Peyer's patch (tissue), 4 donors: ENCODE measurements around the gene HMG20B. TPM values are rescaled to one million over a fixed set of nuclear protein-coding genes. Genes with fewer than 3 reads are reported as not detected.

ENCODE experiments used
- DNase-seq, 3 donors: peaks; one replicate each; pipeline ENCODE4 v3.0.0-alpha.2; 2017 to 2019
- H3K27ac ChIP-seq, 4 donors: fragments of 200-600 bp; sonication (generic); one replicate each; pipeline ENCODE4 v1.5.1; 2016 to 2019
- H3K27me3 ChIP-seq, 2 donors: fragments of 200-600 bp; sonication (generic); one replicate each; pipeline ENCODE4 v1.5.1; 2019
- H3K36me3 ChIP-seq, 3 donors: fragments of 200-600 bp; sonication (generic); one replicate each; pipeline ENCODE4 v1.5.1; 2016 to 2019
- H3K4me1 ChIP-seq, 4 donors: fragments of 200-600 bp; sonication (generic); one replicate each; pipeline ENCODE4 v1.5.1; 2016 to 2019
- H3K4me3 ChIP-seq, 4 donors: fragments of 200-600 bp; sonication (generic); 1 replicate in 3 of 4; 2 replicates in 1 of 4; pipeline ENCODE4 v1.5.1; 2016 to 2019; ENCODE audit warnings: mild to moderate bottlenecking in 1 of 4
- H3K9me3 ChIP-seq, 4 donors: fragments of 200-600 bp; sonication (generic); one replicate each; pipeline ENCODE4 v1.5.1; 2016 to 2019; ENCODE audit warnings: mild to moderate bottlenecking in 1 of 4
- POLR2A ChIP-seq, 2 donors: fragments of 450-650 bp; IDR thresholded peaks; one replicate each; pipeline ENCODE4 v1.5.1; 2017; ENCODE audit warnings: antibody characterized with exemption in 2 of 2, mild to moderate bottlenecking in 2 of 2, moderate library complexity in 2 of 2
- total RNA-seq, 4 donors: library from RNA; depleted of rRNA; stranded (reverse); fragments of >200 nt; gene quantifications; one replicate each; pipeline ENCODE4 v1.1.0, GENCODE V29; 2016
- TF ChIP-seq, protein P1 (sequence below), 6 experiments: fragments of 450-650 bp in 4 of 6; fragments of 200-600 bp in 2 of 6; sonication (generic) in 1 of 6; IDR thresholded peaks; one replicate each; pipeline ENCODE4 v1.5.1; 2017 to 2019; ENCODE audit warnings: antibody characterized with exemption in 6 of 6, mild to moderate bottlenecking in 3 of 6, moderate library complexity in 1 of 6

The HMG20B gene
- total RNA-seq, 4 donors from 2014 or later, result 70.4 to 236 (median 117) TPM

DNA sequence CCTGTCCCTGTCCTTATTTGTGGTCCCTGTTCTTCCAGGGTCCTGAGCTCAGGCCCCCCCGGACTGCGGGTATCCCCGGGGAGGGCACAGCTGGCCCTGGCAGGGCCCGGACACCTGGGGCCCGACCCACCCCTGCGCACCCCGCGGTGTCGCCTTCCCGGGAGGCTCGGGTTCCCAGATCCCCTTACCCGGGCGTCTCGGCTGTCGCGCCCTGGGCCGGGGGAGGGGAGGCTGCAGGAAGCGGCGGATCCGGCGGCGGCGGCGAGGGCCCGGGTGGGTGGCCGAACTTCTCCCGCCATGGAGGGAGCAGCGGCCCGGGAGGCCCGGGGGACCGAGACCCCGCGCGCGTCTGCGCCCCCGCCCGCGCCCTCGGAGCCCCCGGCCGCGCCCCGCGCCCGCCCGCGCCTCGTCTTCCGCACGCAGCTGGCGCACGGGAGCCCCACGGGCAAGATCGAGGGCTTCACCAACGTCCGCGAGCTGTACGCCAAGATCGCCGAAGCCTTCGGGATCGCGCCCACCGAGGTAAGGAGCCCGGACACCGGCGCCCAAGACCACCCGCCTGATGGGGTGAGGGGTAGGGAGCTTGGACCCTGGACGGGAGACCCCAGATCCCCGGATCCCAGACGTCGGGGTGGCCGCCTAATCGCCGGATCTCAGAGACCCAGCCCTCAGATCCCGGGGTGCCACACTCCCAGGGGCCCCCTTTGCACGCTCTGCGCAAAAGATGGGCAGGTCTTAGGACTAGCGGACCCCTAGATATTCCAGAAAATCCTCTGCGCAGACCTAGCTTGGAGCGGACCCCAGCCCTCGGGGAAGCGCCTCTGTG lies 12.8 kb downstream of the HMG20B start, which contains the start of gene GIPC3:
Gene GIPC3, plus strand, starts transcription at position 178 of the 826 bp plus-strand sequence. Its CDS starts 120 bp downstream, at position 298.
- H3K27ac ChIP-seq, result peak within 1 kb of the TSS in 3 of 4 donors; percentile 19 to 50 (median 27)
- peak within 1 kb of the TSS; percentile 12 to 55 (median 46) for H3K4me3 ChIP-seq
- no peaks in the 10 kb centered on the region for H3K27me3 ChIP-seq
- no peak for DNase-seq
- no peaks in the 10 kb centered on the region for H3K36me3 ChIP-seq
- H3K9me3 ChIP-seq, result no peaks in the 10 kb centered on the region
- H3K4me1 ChIP-seq, result peaks cover 0 to 12% (median 0%) of the 10 kb centered on the region in 4 donors
- TF ChIP-seq POLR2A (IDR thresholded peaks at IDR 0.05), result no peak
- TF ChIP-seq, protein P1, sequence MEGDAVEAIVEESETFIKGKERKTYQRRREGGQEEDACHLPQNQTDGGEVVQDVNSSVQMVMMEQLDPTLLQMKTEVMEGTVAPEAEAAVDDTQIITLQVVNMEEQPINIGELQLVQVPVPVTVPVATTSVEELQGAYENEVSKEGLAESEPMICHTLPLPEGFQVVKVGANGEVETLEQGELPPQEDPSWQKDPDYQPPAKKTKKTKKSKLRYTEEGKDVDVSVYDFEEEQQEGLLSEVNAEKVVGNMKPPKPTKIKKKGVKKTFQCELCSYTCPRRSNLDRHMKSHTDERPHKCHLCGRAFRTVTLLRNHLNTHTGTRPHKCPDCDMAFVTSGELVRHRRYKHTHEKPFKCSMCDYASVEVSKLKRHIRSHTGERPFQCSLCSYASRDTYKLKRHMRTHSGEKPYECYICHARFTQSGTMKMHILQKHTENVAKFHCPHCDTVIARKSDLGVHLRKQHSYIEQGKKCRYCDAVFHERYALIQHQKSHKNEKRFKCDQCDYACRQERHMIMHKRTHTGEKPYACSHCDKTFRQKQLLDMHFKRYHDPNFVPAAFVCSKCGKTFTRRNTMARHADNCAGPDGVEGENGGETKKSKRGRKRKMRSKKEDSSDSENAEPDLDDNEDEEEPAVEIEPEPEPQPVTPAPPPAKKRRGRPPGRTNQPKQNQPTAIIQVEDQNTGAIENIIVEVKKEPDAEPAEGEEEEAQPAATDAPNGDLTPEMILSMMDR (IDR thresholded peaks at IDR 0.05), result no peak

DNA sequence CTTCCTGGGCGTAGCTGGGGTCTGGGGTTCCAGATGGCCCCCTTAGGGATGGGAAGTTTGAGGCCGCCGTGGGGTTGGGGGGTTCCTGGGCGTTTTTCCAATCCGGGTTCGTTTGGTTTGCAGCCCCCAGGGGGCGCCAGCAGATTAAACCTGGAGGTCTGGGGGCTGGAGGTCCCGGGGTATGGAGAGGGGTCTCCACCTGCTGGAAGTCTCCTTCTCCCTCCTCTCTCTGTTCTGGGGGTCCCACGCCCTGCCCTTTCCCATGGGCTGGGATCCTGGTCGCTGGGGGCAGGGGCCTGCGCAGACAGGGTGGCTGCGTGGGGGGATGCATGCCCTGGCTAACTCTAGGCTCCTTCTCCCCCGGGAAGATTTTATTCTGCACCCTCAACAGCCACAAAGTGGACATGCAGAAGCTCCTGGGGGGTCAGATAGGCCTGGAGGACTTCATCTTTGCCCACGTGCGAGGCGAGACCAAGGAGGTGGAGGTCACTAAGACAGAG lies 13.4 kb downstream of the HMG20B start:
- no peaks in the 10 kb centered on the region for H3K36me3 ChIP-seq
- H3K27me3 ChIP-seq, result no peaks in the 10 kb centered on the region
- no peaks in the 10 kb centered on the region for H3K9me3 ChIP-seq
- peak overlapping the region in 3 of 4 donors; percentile 19 to 50 (median 27) for H3K27ac ChIP-seq
- H3K4me3 ChIP-seq, result peak overlapping the region; percentile 12 to 55 (median 46)
- H3K4me1 ChIP-seq, result peaks cover 0 to 12% (median 0%) of the 10 kb centered on the region in 4 donors
- DNase-seq, result peak in 1 of 3 donors; percentile 49
- TF ChIP-seq POLR2A (IDR thresholded peaks at IDR 0.05), result no peak
- TF ChIP-seq, protein P1 (IDR thresholded peaks at IDR 0.05), result peak; percentile 34 to 50 (median 38)

DNA sequence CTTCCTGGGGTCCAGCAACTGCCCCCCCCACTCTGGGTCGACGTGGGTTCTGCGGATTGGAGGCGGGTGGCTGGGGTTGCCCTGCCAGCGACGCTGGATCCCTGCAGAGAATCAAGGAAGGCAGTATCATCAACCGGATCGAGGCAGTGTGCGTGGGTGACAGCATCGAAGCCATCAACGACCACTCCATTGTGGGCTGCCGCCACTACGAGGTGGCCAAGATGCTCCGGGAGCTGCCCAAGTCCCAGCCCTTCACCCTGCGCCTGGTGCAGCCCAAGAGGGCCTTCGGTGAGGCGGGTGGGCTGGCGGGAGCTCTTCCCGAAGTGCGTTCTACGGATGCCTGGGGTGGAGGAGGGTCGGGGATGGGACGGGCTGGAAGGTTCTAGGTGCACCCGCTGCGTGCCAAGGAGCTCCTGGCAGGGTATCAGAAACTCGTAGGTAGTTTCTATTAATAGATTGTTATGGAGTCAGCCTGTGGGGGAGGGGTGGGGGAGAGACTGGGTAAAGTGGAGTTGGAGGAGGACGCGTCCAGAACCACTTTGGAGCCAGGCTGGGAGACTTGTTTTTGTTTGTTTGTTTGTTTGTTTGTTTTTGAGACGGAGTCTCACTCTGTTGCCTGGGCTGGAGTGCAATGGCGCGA lies 14.1 kb downstream of the HMG20B start:
- no peak overlapping the region for H3K4me3 ChIP-seq
- H3K27ac ChIP-seq, result no peak overlapping the region
- H3K36me3 ChIP-seq, result no peaks in the 10 kb centered on the region
- H3K9me3 ChIP-seq, result no peaks in the 10 kb centered on the region
- DNase-seq, result no peak
- no peak for TF ChIP-seq POLR2A (IDR thresholded peaks at IDR 0.05)
- TF ChIP-seq, protein P1 (IDR thresholded peaks at IDR 0.05), result no peak
- H3K27me3 ChIP-seq, result no peaks in the 10 kb centered on the region
- peaks cover 0 to 12% (median 0%) of the 10 kb centered on the region in 4 donors for H3K4me1 ChIP-seq

DNA sequence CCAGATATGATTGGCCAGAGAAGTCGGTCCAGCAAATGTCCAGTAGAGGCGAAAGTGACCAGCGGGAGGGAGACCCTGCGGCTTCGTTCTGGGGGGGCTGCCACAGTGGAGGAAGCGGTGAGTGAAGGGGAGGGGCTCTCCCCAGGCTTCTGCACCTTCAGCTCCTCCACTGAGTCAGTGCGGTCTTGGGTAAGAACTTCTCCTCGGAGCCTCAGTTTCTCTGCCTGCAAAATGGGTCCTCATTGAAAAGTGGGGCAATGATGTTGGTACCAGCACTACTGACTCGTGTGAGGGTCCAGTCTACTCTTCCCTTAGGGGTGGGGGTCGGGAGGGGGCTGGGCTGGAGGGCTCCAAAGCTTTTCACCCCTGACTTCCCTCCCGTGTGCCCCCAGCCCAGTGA lies 16.7 kb downstream of the HMG20B start:
- H3K36me3 ChIP-seq, result no peaks in the 10 kb centered on the region
- H3K4me3 ChIP-seq, result no peak overlapping the region
- no peaks in the 10 kb centered on the region for H3K9me3 ChIP-seq
- peaks cover 0 to 12% (median 0%) of the 10 kb centered on the region in 4 donors for H3K4me1 ChIP-seq
- H3K27ac ChIP-seq, result no peak overlapping the region
- DNase-seq, result no peak
- TF ChIP-seq, protein P1 (IDR thresholded peaks at IDR 0.05), result no peak
- H3K27me3 ChIP-seq, result no peaks in the 10 kb centered on the region

DNA sequence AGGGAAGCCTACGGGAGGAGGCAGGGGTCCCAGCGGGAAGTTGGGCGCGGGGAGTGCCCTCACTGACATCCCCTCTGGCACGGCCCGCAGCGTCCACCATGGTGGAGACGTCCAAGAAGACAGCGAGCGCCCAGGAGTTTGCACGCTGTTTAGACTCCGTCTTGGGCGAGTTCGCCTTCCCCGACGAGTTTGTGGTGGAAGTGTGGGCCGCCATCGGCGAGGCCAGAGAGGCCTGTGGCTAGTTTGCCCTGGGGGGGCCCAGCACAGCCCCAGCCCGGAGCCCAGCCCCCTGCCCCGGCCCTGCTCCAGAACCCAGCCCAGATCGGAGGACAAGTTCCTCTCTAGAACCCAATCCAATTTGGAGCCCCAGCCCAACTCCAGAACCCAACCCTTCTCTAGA lies 17.2 kb downstream of the HMG20B start:
- Histone ChIP-seq H3K4me1 (peaks cover 0 to 12% (median 0%) of the 10 kb centered on the region in 4 donors), H3K27me3 (no peaks in the 10 kb centered on the region), H3K4me3 (no peak overlapping the region), H3K27ac (no peak overlapping the region), H3K9me3 (no peaks in the 10 kb centered on the region), H3K36me3 (no peaks in the 10 kb centered on the region)
- no peak for DNase-seq
- no peak for TF ChIP-seq POLR2A (IDR thresholded peaks at IDR 0.05)
